Vagina (tissue), 2 donors: Measurements from ENCODE around the gene ADCY1.

Experiments used
- CTCF ChIP-seq, 3 experiments: fragments of 450-650 bp in 2 of 3; fragments of 200-600 bp in 1 of 3; sonication (generic) in 1 of 3; IDR thresholded peaks; one replicate each; pipeline ENCODE4 v1.5.1; 2017 to 2019; ENCODE audit warnings: antibody characterized with exemption in 3 of 3, mild to moderate bottlenecking in 2 of 3, moderate library complexity in 2 of 3
- POLR2A ChIP-seq, 2 donors: fragments of 450-650 bp; IDR thresholded peaks; one replicate each; pipeline ENCODE4 v1.6.1; 2017; ENCODE audit warnings: antibody characterized with exemption in 2 of 2, mild to moderate bottlenecking in 2 of 2, moderate library complexity in 2 of 2
- POLR2AphosphoS5 ChIP-seq, 2 donors: sonication (generic); formaldehyde crosslinking; IDR thresholded peaks; one replicate each; pipeline ENCODE4 v1.9.0; 2017; ENCODE audit warnings: antibody characterized with exemption in 2 of 2, mild to moderate bottlenecking in 2 of 2, low read depth in 1 of 2; ENCODE audit not compliant: insufficient read depth in 1 of 2

GRCh38 chr7:45695249-45695995 is 121.3 kb downstream of the ADCY1 start:
- no peak for TF ChIP-seq CTCF (IDR thresholded peaks at IDR 0.05)
- no peak for TF ChIP-seq POLR2A (IDR thresholded peaks at IDR 0.05)
- no peak for TF ChIP-seq POLR2AphosphoS5 (IDR thresholded peaks at IDR 0.05; ENCODE audit: insufficient read depth in 1 of 2, low read depth in 1 of 2)
